GM21367 (cell line): ENCODE results near the gene NOL4L.

Experiments used
- ATAC-seq: cut with Tn5 transposase; IDR thresholded peaks from one replicate; pipeline ENCODE4 v1.9.1; 2021; ENCODE audit not compliant: unreplicated experiment

Gene NOL4L

DNA sequence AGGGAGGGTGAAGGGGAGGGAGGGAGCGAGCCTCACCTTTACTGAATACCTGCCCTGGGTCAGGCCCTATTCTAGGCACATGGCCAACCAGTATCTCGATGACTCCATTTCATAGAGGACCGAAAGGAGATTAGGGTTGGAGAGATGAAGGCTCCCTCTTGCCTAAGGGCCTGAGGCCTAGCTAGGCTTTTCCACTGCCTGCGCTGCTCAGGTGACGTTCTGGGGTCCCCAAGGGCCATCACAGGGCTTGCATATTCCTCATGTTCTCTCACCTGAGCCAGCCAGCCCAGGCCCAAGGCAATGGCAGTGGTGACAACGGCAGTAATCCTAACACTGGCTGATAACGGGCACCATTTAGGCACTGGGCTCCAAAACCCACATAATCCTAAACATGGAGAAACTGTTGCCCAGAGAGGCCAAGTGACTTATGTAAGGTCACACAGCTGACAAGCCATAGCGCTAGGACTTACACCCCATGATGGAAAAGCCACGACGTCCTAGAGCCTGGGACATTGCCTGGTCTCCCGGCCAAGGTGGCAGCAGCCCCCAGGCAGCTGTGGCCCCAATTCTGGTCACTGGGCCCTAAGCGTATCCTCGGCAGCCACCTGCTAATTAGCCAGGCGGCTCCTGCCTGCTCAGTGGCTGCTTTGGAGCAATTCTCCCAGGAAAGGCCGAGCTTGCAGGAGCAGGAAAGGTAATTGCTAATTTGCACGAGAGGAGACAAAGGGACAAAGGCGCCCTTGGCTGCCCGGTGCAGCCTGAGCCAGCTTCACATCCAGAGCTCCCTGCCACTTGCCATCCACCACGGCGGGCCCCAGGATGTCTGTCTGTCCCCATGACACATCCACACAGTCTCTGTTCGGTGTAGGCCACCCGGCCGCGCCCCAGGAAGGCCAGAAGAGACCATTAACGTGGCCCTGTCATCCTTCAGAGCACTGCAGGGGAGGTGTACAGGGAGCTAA, 21.5 kb downstream of the NOL4L start:
- ATAC-seq = no peak

GRCh38 chr20:32562495-32562911, 22.6 kb downstream of the NOL4L start:
- no peak for ATAC-seq

DNA sequence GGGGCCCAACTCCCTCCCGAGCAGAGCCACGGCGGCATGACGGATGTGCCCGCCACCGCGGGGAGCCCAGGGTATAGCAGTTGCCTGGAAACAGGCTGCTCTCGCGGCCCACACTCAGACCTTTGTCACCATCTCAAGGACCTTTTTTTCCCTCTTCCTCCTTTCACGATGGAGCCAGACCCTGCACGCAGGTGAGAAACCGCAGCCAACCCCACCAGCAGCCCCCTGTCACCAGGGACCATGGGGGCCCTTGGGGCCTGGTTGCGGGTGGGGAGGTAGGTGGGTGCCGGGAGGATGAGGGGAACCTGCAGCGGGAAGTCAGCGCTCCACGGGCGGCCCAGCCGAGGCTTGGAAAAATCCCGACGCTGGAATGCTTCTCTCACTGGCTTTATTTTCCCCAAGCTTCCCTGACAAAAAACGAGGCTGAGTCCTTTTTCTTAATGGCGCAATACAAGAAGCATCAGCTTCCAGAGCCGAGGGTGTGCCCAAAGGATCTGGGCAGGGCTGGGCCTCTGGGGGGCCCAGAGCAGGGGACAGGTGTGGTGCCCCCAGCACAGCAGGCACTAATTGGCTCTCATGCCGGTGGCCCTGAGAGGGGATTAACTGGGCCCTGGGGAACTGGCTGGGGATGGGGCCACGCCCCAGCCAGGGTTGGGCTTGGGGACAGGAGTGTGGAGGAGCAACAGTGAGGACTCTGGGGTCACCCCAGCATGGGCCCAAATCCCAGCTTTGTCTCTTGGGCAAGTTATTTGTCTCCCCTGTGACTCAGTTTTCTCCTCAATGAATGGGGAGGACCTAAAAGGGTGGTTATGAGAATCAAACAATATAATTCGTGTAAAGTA, 23.9 kb downstream of the NOL4L start:
- no peak for ATAC-seq

DNA sequence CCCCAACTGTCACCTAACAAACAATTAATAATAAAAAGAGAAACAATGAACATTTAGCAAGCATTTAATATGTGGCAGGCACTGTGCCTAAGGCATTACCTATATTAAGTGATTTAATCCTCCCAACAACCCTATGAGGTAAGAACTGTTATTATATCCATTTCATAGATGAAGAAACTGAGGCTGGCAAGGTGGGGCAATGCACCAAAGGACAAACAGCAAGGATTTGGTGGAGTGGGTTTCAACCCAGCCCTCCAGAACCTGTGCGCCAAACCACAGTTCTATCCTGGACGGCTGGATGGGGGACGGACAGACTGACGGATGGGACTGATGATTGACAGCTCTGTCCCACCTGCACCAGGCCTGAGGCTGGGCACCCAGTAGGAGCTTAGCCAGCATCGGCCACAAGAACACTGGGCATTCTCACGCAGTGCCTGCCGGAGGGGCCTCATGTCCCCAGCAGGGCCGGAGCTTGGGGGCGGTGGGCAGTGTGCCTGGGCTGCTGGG, 24.6 kb downstream of the NOL4L start:
- ATAC-seq = no peak

- no peak for ATAC-seq
These were observed 25.3 kb downstream of the NOL4L start for GRCh38 chr20:32559753-32560380.

DNA sequence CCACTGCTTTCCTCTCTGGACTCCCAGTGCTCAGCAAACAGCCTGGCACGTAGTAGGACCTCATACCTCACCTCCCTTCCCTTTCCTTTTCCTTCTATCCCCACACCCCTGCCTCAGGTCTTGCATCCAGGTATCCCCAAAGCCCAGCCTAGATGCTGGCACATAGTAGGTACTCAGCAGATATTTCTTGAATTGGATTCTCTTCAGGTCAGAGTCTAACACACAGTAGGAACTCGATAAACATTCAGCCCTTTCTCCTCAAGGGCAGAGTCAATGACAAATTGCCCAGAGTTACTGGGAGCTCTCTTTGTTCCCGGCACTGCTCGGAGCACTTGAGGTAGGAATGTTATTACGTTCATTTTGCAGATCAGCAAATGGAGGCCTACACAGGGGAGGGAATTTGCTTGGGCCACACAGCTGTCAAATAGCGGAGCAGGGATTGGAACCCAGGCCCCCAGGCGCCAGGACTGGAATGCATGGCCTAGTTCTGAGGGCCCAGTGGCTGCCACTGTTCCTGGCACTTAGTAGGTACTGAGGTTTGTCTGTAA, 25.9 kb downstream of the NOL4L start:
- ATAC-seq = no peak

- ATAC-seq = no peak
These were observed 26.6 kb downstream of the NOL4L start for GRCh38 chr20:32558526-32558925.

DNA sequence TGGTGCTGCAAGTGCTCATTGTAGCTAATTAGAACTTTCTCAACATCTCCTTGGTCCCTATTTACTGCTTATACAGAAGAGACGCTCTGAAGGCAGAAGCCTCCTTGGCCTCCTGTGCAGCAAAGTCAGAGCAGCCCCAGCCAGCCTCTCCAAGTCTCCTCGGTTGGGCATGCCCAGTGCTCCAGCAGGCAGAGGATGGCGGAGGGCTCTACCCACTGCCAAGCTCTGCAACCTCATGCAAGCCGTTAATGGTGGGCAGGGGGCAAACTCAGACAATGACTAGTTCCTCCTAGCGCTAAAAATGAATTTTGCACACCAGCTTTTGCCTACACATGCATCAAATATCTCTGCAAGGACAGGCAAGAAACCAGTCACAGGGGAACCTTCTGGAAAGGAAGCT, 27.8 kb downstream of the NOL4L start:
- no peak for ATAC-seq

- no peak for ATAC-seq
These were observed 28.6 kb downstream of the NOL4L start for GRCh38 chr20:32556312-32557184.

DNA sequence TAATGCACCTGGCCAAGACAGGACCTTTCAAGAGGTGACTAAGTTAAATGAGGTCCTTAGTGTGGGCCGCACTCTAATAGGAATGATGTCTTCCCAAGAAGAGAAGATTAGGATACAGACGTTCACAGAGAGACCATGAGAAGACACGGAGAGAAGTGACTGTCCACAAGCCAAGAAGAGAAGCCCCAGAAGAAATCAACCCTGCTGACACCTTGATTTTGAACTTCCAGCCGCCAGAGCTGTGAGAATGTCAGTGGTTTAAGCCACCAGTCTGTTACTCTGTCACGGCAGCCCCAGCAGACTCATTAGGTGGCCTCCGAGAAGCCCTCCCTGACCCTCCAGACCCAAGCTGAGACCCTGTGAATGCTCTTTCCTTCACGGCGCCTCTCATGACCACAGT, 29.5 kb downstream of the NOL4L start:
- ATAC-seq = no peak

- ATAC-seq = no peak
These were observed 30.2 kb downstream of the NOL4L start for GRCh38 chr20:32554965-32555289.

DNA sequence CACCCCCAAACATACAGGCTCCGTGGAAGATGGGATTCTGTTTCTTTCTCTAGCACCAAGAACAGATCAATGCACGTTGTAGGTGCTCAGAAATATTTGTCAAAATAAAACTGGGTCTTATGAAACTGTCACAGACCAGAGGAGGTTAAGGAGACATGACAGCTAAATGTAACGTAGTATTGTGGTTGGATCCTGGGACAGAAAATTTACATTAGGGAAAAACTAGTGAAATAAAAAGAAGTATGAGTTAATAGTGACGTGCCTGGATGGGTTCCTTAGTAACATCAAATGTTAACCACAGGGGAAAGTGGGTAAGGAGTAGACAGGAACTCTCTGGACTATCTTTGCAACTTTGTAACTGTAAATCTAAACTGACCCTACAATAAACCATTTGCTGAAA, 31.5 kb downstream of the NOL4L start:
- no peak for ATAC-seq

DNA sequence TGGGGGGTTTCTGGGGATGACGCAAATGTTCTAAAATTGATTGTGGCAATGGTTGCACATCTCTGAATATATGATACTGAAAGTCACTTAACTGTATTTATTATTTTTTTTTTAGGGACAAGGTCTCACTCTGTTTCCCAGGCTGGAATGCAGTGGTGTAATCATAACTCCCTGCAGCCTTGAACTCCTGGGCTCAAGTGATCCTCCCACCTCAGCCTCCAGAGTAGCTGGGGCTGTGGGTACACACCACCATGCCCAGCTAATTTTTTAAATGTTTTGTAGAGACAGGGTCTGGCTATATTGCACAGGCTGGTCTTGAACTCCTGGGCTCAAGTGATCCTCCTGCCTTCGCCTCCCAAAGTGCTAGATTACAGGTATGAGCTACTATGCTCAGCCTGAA, 33.4 kb downstream of the NOL4L start:
- no peak for ATAC-seq

GRCh38 chr20:32549842-32550241, 35.3 kb downstream of the NOL4L start:
- no peak for ATAC-seq

DNA sequence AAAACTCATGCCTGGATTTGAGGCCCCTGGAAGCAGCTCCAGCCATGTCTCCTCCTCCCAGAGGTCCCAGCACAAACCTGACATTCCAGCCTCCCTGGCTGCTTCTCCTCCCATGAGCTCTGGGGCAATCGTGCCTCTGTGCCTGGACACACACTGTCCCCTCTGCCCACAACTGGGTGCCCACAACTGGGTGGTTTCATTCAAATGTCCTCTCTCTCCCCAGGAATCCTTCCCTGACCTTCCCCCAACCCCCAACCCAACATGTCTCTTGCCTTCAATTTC, 37.4 kb downstream of the NOL4L start:
- no peak for ATAC-seq

DNA sequence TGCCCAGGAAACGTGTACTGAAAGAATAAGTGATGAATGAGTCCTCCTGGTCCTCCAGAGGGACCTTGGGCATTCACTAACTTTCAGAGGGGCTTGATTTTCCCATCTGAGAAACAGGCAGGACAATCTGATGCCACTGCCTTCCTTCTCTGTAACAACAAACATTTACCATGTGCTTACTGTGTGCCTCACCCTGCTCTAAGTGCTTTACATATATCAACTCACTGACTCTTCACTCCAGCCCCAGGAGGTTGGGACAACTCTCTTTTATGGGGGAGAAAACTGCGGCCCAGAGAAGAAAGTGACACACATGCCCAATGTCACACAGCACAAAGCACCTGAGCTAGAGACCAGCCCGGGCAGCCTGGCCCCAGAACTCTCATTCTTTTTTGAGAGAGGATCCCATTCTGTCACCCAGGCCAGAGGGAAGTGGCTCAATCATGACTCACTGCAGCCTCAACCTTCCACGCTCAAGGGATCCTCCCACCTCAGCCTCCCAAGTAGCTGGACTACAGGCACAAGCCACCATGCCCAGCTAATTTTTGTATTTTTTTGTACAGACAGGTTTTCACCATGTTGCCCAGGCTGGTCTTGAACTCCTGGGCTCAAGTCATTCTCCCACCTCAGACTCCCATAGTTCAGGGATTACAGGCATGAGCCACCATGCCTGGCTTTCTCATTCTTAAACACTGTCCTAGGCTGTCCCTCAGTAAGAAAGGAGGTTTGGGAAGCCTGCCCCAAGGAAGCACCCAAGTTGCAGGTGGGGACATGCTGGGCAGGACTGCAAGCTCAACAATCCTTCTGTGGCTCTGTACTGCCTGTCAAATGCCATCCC, 38.0 kb downstream of the NOL4L start:
- no peak for ATAC-seq

DNA sequence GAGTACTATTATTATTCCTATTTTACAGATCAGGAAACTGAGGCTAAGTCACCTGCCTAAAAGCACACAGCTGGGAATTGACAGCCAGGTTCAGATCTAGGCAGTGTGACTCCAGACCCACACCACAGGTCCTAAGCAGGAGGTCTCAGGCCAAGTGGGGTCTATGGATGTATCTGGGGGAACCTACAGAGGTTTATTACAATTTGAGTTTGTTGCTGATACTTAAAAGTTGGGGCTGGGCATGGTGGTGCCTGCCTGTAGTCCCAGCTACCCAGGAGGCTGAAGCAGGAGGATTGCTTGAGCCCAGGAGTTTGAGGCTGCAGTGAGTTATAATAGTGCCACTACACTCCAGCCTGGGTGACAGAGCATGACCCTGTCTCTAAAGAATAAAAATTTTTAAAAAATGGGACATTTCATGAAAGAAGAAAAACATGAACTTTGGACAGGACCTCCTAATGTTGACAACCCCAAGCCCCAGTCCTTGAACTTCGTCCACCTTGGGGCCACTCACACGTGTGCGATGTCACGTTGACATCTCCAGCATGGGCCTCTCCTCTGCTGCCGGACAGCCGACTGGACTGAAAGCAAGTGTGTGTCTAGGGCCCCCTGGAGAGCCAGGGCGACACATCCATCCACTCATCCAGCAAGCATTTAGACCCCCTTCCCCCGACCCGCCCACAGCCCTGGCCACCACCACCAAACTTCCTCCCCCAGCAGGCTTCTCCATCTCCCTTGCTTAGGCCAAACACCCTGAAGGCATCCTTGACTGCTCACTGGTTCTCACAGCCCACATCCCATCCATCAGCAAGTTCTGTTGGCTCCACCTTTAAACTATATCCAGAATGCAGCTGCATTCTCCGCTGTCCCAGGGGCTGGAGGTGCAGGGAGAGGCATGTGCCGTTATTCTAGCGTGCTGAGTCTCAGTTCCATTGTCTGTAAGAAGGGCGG, 40.0 kb downstream of the NOL4L start:
- ATAC-seq = no peak

DNA sequence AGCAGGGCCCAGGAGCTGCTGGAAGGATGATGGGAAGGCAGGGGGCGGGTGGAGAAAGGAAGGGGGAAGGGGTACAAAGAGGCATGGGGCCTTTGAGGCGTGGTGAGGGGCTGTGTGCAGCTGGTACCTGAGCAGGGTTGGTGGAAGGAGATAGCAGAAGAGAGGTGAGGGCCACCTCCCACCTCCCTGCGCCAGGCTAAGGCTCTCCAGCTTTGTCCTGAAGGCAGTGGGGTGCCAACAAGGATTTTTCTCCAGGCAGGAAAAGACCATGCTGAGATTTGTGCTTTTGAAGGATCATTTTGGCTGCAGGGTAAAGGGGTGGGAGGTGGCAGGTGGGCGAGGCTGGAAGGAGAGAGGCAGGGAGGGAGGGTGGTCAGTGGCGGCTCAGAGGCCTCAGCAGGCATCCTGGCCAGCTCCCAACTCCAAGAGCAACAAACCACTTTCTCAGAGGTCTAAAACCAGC, 40.8 kb downstream of the NOL4L start:
- ATAC-seq = no peak
